Activated CD4-positive, alpha-beta T cell treated with anti-CD3 and anti-CD28 coated beads, Interleukin-2, amount 50 U/mL, for 1 hour (primary cell): Measurements from ENCODE around the gene JAZF1.
A peak's percentile ranks its signal among the peaks of the same experiment; 100 is the strongest.

ENCODE experiments used
- DNase-seq: peaks from one replicate; pipeline ENCODE4 v3.0.0-alpha.2; 2020

JAZF1 gene

GRCh38 chr7:28180364-28181147 lies at the start of gene JAZF1:
Gene JAZF1, minus strand, starts transcription at chr7:28180795.
- DNase-seq, result peak; percentile 62

GRCh38 chr7:28230261-28230660 lies 49.7 kb upstream of the JAZF1 start:
- no peak for DNase-seq

GRCh38 chr7:28228396-28228795 lies 47.8 kb upstream of the JAZF1 start:
- DNase-seq, result no peak

- DNase-seq, result no peak
These were observed 45.4 kb upstream of the JAZF1 start for GRCh38 chr7:28226003-28226402.

- DNase-seq, result no peak
These were observed 45.0 kb upstream of the JAZF1 start for GRCh38 chr7:28225576-28225975.

GRCh38 chr7:28224675-28225074 lies 44.1 kb upstream of the JAZF1 start:
- DNase-seq, result no peak

- DNase-seq, result no peak
These were observed 43.6 kb upstream of the JAZF1 start for GRCh38 chr7:28224172-28224571.

- no peak for DNase-seq
These were observed 42.0 kb upstream of the JAZF1 start for GRCh38 chr7:28222636-28223035.

- no peak for DNase-seq
These were observed 39.2 kb upstream of the JAZF1 start for GRCh38 chr7:28219793-28220192.

GRCh38 chr7:28217143-28217542 lies 36.5 kb upstream of the JAZF1 start:
- DNase-seq, result no peak

GRCh38 chr7:28211006-28211405 lies 30.4 kb upstream of the JAZF1 start:
- no peak for DNase-seq

GRCh38 chr7:28208506-28208905 lies 27.9 kb upstream of the JAZF1 start:
- no peak for DNase-seq

GRCh38 chr7:28207486-28208158 lies 27.0 kb upstream of the JAZF1 start:
- no peak for DNase-seq

GRCh38 chr7:28205506-28205905 lies 24.9 kb upstream of the JAZF1 start:
- DNase-seq, result no peak

GRCh38 chr7:28203508-28204240 lies 23.1 kb upstream of the JAZF1 start:
- DNase-seq, result no peak

GRCh38 chr7:28202222-28202621 lies 21.6 kb upstream of the JAZF1 start:
- no peak for DNase-seq

GRCh38 chr7:28201131-28201530 lies 20.5 kb upstream of the JAZF1 start:
- no peak for DNase-seq

- DNase-seq, result no peak
These were observed 20.0 kb upstream of the JAZF1 start for GRCh38 chr7:28200598-28200997.

GRCh38 chr7:28199021-28199510 lies 18.5 kb upstream of the JAZF1 start:
- no peak for DNase-seq

- DNase-seq, result no peak
These were observed 15.5 kb upstream of the JAZF1 start for GRCh38 chr7:28195910-28196620.

- DNase-seq, result no peak
These were observed 12.4 kb upstream of the JAZF1 start for GRCh38 chr7:28192786-28193585.

- DNase-seq, result no peak
These were observed 11.2 kb upstream of the JAZF1 start for GRCh38 chr7:28191751-28192150.
